ENCODE results near the gene CD3E. TPM values are rescaled to one million over a fixed set of nuclear protein-coding genes. Genes with fewer than 3 reads are reported as not detected.

CD3E gene
- total RNA-seq, 4 donors from 2014 or later, result 0.38 to 3.4 (median 1.8) TPM

DNA sequence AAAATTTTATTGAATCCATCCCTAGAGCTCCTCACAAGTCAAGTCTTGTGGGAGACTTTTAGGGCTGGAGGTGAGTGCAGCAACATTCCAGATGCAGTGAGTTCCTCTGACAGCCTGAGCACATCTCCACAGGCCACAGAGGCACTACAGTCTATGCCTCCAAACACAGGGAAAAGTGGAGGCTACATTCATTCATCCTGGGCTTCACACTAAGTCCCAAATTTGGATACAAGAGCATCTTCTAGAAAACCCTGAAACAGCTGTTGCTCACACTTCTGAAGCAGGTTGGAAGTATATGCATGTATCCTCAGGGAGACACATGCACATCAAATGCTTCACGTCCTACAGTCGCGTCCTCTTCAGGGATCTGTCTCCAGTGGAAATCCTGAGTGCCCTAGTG is 36.7 kb downstream of the CD3E start:
- TF ChIP-seq, protein P1, sequence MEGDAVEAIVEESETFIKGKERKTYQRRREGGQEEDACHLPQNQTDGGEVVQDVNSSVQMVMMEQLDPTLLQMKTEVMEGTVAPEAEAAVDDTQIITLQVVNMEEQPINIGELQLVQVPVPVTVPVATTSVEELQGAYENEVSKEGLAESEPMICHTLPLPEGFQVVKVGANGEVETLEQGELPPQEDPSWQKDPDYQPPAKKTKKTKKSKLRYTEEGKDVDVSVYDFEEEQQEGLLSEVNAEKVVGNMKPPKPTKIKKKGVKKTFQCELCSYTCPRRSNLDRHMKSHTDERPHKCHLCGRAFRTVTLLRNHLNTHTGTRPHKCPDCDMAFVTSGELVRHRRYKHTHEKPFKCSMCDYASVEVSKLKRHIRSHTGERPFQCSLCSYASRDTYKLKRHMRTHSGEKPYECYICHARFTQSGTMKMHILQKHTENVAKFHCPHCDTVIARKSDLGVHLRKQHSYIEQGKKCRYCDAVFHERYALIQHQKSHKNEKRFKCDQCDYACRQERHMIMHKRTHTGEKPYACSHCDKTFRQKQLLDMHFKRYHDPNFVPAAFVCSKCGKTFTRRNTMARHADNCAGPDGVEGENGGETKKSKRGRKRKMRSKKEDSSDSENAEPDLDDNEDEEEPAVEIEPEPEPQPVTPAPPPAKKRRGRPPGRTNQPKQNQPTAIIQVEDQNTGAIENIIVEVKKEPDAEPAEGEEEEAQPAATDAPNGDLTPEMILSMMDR (IDR thresholded peaks at IDR 0.05; ENCODE audit: low read depth), result no peak

DNA sequence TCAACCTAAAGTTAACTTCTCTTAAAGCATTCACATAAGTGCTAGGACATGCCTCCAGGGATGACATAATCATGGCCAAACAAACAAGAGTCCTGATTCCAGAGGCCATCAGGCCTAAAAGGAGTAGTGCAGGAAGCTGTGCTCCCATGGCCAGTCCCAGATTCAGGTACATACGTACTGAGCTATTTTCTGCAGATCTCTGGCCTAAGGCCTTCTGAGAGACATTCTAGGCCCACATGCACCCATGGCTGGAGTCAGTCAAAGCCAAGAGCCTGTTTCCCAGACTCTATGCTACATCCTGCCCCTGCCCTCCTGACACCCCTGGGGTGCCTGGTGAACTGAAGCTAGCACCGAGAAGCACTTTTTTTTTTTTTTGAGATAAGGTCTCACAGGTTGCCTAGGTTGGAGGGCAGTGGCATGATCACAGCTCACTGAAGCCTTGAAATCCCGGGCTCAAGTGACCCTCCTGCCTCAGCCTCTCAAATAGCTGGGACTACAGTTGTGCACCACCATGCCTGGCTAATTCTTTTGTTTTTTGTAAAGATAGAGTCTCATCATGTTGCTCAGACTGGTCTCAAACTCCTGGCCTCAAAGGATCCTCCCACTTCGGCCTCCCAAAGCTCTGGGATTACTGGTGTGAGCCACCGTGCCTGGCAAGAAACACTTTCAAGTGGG is 37.4 kb downstream of the CD3E start:
- TF ChIP-seq, protein P1 (IDR thresholded peaks at IDR 0.05; ENCODE audit: low read depth), result no peak

DNA sequence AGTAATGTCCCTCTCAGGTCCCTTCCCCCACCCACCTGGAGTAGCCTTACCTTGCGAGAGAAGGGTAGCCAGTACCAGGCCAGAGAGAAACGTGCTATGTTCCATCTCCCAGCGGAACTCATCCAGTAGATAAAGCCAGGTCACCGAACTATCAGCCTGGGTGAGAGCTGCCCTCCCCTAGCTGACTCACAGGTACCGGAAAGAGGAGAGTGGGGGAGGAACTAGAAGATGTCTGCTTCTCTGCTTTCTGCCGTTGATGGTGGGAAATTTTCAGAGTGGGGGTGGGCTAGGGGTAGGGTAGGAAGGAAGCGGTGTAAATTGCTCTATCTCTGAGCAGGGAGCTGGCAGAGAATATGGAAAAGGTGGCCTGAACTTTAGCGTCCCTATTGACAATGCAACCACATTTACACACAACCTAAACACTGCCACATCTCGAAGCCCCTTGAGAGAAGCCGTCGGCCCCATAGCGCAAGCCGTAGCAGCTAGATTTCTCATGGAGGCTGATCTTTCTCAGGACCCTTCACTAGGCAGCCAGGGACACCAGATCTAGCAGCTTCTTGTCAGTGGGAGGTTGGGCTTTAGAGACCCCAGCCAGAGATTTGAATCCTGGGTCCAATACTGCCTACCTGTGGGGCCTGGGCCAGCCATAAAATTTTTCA is 38.1 kb downstream of the CD3E start, which contains the start of gene CD3D:
CD3D (minus strand) TSS at position 203 of the 659 bp plus-strand sequence; CDS start at position 105, 98 bp downstream.
- TF ChIP-seq, protein P1 (IDR thresholded peaks at IDR 0.05; ENCODE audit: low read depth), result no peak

DNA sequence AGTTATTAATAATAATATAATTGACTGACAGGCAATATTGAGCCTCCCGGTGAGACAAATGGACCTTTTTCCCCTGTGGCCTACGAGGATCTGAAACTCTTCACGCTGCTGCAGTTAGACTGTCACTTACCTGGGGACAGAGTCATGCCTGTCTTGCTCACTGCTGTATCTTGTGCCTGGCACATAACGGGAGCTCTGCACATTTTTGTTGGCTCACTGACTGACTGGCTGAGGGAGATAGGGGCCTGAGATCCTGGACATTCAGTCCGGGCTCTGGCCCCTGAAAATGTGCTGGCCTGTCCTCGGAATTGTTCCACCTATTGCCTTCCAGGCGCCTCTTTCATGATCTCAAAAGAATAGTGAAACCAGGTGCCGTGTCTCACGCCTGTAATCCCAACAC is 38.7 kb downstream of the CD3E start:
- TF ChIP-seq, protein P1 (IDR thresholded peaks at IDR 0.05; ENCODE audit: low read depth), result no peak

DNA sequence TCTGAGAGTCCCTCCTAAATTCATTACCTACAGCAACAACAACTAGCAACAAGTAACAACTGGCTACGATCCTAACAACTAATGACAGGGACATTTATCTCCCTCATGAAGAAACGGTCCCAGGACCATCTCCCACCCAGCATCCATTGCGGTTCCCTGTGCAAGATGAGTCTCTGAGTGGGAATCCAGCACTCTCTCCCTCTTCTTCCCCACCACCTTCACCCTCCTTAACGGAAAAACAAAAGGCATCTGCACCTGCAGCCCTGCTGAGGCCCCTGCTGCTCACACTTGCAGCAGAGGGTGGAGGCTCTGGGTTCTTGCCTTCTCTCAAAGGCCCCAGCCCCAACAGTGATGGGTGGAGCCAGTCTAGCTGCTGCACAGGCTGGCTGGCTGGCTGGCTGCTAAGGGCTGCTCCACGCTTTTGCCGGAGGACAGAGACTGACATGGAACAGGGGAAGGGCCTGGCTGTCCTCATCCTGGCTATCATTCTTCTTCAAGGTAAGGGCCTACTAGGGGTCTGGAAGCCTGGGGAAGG is 39.5 kb downstream of the CD3E start, which contains the start of gene CD3G:
CD3G (plus strand) TSS at position 364 of the 535 bp plus-strand sequence; CDS start at position 444, 80 bp downstream.
- TF ChIP-seq, protein P1 (IDR thresholded peaks at IDR 0.05; ENCODE audit: low read depth), result no peak

DNA sequence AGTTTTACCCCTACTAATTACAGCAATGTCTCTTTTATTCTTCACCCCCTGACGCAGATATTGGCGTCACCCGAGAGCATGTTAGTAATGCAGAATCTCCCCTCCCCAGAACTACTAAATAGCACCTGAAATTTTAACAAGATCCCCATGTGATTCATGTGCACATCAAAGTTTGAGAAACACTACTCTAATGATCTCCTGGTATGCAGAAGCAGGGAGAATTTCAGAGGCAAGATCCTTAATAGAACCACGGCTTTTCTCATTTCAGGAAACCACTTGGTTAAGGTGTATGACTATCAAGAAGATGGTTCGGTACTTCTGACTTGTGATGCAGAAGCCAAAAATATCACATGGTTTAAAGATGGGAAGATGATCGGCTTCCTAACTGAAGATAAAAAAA is 44.9 kb downstream of the CD3E start:
- TF ChIP-seq, protein P1 (IDR thresholded peaks at IDR 0.05; ENCODE audit: low read depth), result no peak

DNA sequence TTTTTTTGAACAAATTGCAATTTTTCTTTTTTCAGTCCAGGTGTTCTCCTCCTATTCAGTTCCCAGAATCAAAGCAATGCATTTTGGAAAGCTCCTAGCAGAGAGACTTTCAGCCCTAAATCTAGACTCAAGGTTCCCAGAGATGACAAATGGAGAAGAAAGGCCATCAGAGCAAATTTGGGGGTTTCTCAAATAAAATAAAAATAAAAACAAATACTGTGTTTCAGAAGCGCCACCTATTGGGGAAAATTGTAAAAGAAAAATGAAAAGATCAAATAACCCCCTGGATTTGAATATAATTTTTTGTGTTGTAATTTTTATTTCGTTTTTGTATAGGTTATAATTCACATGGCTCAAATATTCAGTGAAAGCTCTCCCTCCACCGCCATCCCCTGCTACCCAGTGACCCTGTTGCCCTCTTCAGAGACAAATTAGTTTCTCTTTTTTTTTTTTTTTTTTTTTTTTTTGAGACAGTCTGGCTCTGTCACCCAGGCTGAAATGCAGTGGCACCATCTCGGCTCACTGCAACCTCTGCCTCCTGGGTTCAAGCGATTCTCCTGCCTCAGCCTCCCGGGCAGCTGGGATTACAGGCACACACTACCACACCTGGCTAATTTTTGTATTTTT is 48.7 kb downstream of the CD3E start:
- TF ChIP-seq, protein P1 (IDR thresholded peaks at IDR 0.05; ENCODE audit: low read depth), result no peak
